HG02884 (cell line): ENCODE results near the gene CRELD2.

ENCODE experiments used
- ATAC-seq: cut with Tn5 transposase; IDR thresholded peaks from one replicate; pipeline ENCODE4 v1.9.1; 2021; ENCODE audit warnings: mild to moderate bottlenecking, moderate library complexity; ENCODE audit not compliant: unreplicated experiment

Gene CRELD2

DNA sequence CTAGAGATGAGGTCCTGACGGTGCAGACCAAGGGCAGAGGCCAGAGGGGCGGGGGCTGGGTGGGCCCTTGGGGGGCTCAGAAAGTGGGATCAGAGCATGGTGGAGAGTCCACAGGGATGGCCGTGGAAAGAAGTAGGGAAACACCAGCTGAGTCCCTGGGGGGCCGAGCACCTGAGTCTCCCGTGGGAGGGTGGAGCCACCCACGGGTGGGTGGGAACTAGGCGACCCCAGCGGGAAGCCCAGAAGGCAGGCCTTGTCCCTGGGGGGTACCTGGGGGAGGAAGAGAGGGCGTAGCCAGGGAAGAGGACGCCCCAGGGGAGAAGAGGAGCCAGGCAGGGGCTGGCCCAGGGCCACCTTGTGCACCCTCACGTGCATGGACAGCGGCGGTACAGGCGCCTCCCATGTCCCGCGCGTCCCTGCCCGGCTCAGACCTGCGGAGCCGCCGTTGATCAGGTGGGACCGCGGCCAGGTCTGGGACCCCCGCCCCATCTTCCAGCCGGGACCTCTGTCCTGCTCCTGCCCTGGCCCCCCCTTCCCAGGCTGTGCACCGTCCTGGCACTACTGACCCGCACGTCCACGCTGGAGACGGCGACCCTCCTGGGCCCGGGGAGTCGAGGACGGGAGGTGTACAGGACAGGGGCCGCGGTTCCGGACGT, 10.2 kb downstream of the CRELD2 start:
- no peak for ATAC-seq

- ATAC-seq: no peak
These were observed 11.0 kb downstream of the CRELD2 start for GRCh38 chr22:49929211-49929979.

GRCh38 chr22:49929994-49930575, 11.7 kb downstream of the CRELD2 start:
- no peak for ATAC-seq

GRCh38 chr22:49930596-49931412, 12.4 kb downstream of the CRELD2 start:
- ATAC-seq: no peak

GRCh38 chr22:49933236-49934159, 15.1 kb downstream of the CRELD2 start:
- no peak for ATAC-seq

DNA sequence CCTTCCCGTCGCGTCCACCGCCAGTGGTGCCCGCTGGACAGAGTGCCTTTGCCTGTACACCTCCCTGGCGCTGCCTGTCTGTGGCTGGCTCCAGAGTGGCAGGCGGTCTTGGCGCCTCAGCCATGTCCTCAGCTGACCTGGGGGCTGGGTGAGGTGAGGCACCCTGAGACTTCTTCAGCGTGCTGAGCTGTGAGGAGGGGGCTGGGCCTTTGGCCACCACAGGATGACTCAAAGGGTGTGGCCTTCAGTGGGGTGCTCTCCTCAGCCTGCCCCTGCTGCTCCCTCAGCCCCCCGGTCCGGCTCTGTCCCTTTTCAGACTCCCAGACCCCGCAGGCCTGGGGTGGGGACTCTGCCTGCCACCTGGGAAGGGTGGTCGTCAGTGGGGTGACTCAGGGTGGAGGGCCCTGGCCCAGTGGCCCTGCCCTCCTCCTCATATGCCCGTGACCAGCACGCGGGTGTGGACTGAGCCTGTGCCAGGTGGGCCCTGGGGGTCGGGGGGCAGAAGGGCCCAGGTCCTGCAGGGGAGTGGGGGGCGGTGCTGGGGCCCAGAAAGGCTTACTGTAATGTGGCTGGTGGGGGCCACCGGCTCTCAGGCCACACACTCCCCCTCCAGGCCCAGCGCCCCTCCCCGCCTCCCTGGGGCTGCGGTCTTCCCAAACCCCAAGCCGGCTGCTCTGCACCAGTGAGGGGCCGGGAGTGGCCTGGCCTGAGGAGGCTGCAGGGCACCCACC, 15.9 kb downstream of the CRELD2 start:
- ATAC-seq: no peak

- no peak for ATAC-seq
These were observed 16.6 kb downstream of the CRELD2 start for GRCh38 chr22:49934891-49935557.

DNA sequence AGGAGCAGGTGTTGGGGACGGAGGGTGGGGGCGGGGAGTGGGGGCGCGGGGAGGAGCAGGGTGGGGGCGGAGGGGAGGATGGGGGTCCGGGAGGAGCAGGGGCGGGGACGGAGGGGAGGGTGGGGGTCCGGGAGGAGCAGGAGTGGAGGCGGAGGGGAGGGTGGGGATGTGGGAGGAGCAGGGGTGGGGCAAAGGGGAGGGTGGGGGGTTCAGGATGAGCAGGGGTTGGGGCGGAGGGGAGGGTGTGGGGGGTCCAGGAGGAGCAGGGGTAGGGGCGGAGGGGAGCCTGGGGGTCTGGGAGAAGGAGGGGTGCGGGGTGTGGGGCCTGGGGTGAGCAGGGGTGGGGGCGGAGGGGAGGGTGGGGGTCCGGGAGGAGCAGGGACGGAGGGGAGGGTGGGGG, 17.1 kb downstream of the CRELD2 start:
- ATAC-seq: no peak

DNA sequence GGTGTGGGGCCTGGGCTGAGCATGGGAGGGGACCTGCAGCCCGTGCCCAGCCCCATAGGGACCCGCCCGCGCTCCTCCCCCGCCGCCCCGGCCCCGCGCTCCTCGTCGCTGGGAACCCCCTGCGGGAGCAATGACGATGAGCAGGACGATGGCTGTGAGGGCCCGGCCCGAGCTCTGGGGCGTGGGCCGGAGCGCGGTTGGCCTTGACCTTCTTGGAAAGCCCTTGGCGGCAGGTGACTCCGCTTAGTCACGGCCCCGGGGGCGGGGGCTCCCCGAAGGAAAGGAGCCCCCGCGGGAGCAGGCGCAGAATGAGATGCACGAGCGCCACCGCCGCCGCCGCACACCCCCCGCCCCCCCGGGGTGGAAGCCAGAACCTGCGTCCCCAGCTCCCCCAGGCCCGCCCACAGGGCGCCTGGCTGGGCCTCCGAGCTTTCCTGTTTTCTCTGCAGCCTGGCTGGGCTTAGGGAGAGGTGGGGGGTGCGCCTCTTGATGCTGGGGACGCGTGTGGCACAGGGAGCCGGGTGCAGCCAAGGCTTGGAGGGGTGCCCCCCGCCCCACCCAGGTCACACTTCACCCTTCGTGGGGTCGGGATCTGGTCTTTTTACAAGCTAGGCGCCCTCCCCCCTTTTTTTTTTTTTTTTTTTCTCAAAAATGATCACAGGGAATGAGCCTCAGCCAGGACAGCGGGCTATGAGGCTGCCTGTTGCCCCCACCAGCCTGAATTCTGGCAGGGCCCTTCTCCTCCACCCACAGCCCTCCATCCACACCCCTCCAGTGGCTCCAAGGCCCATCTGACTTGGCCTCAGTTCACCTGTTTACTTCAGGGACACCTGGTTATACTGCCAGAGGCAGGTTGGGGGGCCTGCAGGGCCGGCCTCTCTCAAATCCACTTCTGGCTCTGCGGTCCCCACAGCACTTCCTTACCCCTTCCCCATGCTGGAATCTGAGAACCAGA, 17.9 kb downstream of the CRELD2 start:
- peak; percentile 57 for ATAC-seq

GRCh38 chr22:49936973-49937757, 18.7 kb downstream of the CRELD2 start:
- no peak for ATAC-seq

- no peak for ATAC-seq
These were observed 19.5 kb downstream of the CRELD2 start for GRCh38 chr22:49937758-49938564.

- no peak for ATAC-seq
These were observed 20.2 kb downstream of the CRELD2 start for GRCh38 chr22:49938565-49939136.

- no peak for ATAC-seq
These were observed 23.3 kb downstream of the CRELD2 start for GRCh38 chr22:49941507-49942316.

DNA sequence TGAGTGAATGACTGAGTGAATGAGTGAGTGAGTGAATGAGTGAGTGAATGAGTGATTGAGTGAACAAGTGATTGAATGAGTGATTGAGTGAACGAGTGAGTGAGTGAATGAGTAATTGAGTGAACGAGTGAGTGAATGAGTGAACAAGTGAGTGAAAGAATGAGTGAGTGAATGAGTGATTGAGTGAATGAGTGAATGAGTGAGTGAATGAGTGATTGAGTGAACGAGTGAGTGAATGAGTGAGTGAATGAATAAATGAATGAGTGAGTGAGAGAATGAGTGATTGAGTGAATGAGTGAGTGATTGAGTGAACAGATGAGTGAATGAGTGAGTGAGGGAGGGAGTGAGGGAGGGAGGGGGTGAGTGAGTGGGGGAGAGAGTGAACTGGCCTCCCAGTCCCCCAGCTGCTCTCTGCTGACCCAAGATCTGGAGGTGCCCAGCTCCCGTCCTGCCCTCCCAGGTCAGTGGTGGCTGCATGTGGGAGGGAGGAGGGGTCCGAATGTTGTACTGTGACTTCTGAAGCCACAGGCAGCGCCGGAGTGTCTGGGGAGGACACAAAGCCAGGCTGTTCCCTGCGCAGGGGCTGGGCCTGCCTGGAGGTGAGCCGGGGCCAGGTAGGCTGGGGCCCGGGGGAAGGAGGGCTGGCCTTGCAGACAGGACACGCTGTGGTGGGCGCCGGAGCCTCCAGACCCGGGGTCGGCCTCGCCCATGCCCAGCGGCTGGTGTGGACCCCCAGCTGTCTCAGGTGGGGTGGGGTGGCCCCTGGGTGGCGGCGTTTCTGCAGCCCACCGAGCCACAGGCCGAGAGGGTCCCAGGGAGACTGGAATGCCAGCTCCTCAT, 24.4 kb downstream of the CRELD2 start:
- ATAC-seq: no peak
